K562 (cell line): ENCODE measurements around the gene IMP4.
"Not testable (repeated sequence)": the region's sequence is repeated elsewhere in the genome, so short reads cannot be mapped to it uniquely, and the experiment has no call there.

Experiments used
- LCOR ChIP-seq: sonication (generic); formaldehyde crosslinking; IDR thresholded peaks from 2 replicates; pipeline ENCODE4 v1.8.0; 2022; ENCODE audit warnings: mild to moderate bottlenecking, missing genetic modification reagents
- PCBP1 ChIP-seq: fragments of 200-400 bp; formaldehyde crosslinking; IDR thresholded peaks from 2 replicates; pipeline ENCODE4 v1.6.1; 2018; ENCODE audit warnings: mild to moderate bottlenecking, low read depth, low read length; ENCODE audit not compliant: poor library complexity, severe bottlenecking
- POLR2A ChIP-seq: fragments of 450-650 bp; conservative IDR thresholded peaks from 2 replicates; pipeline ENCODE4 v1.6.1; 2016
- POLR2AphosphoS5 ChIP-seq: IDR thresholded peaks from 2 replicates; pipeline ENCODE4 v1.6.1; 2011; ENCODE audit warnings: mild to moderate bottlenecking, low read depth, low read length, moderate library complexity; ENCODE audit not compliant: control insufficient read depth, insufficient read depth
- POLR3A ChIP-seq: IDR thresholded peaks from 2 replicates; pipeline ENCODE4 v1.6.1; 2011; ENCODE audit warnings: borderline replicate concordance, mild to moderate bottlenecking, moderate library complexity; ENCODE audit not compliant: insufficient read length, insufficient read depth; ENCODE audit errors: extremely low read depth
- SIN3A ChIP-seq, 2 experiments: fragments of 150-350 bp in 1 of 2; IDR thresholded peaks; 2 replicates each; pipeline ENCODE4 v1.6.1; 2011 to 2016; ENCODE audit warnings: borderline replicate concordance in 2 of 2, low read depth in 2 of 2, low read length in 2 of 2, mild to moderate bottlenecking in 2 of 2, moderate library complexity in 2 of 2; ENCODE audit not compliant: control insufficient read depth in 1 of 2
- YY1 ChIP-seq, 3 experiments: IDR thresholded peaks; 2 replicates each; pipeline ENCODE4 v1.6.1; 2011; ENCODE audit warnings: low read length in 2 of 3, mild to moderate bottlenecking in 2 of 3, moderate library complexity in 2 of 3, borderline replicate concordance in 1 of 3, control low read depth in 1 of 3, low read depth in 1 of 3; ENCODE audit not compliant: insufficient read depth in 3 of 3, insufficient replicate concordance in 2 of 3, control insufficient read depth in 1 of 3, insufficient read length in 1 of 3; ENCODE audit errors: extremely low read depth in 1 of 3
- TF ChIP-seq, protein P1 (sequence below): sonication (generic); formaldehyde crosslinking; IDR thresholded peaks from 2 replicates; pipeline ENCODE4 v1.8.0; 2023; ENCODE audit warnings: mild to moderate bottlenecking, missing genetic modification reagents

- TF ChIP-seq YY1 (IDR thresholded peaks at IDR 0.05; ENCODE audit: borderline replicate concordance in 1 of 3, control insufficient read depth in 1 of 3, extremely low read depth in 1 of 3, insufficient read depth in 3 of 3, insufficient read length in 1 of 3, insufficient replicate concordance in 2 of 3, low read depth in 1 of 3, low read length in 2 of 3); POLR3A; SIN3A (IDR thresholded peaks at IDR 0.05; ENCODE audit: borderline replicate concordance in 2 of 2, control insufficient read depth in 1 of 2, low read depth in 2 of 2, low read length in 2 of 2); POLR2AphosphoS5; LCOR; PCBP1; POLR2A: not testable (repeated sequence)
- TF ChIP-seq, protein P1, sequence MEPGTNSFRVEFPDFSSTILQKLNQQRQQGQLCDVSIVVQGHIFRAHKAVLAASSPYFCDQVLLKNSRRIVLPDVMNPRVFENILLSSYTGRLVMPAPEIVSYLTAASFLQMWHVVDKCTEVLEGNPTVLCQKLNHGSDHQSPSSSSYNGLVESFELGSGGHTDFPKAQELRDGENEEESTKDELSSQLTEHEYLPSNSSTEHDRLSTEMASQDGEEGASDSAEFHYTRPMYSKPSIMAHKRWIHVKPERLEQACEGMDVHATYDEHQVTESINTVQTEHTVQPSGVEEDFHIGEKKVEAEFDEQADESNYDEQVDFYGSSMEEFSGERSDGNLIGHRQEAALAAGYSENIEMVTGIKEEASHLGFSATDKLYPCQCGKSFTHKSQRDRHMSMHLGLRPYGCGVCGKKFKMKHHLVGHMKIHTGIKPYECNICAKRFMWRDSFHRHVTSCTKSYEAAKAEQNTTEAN (CRISPR knock-in tag), result not testable (repeated sequence)
Measured at GRCh38 chr2:130333253-130333652, 9.4 kb upstream of the IMP4 start.
